A549 treated with AZD9567 at 1 μM for 4 hours (cell line): ENCODE data around the gene ASB17. TPM values are rescaled to one million over a fixed set of nuclear protein-coding genes. Genes with fewer than 3 reads are reported as not detected.

ENCODE experiments used
- total RNA-seq: library from RNA; stranded (reverse); fragments of 200-300 nt; extraction: Qiagen RNA extraction; gene quantifications from 5 replicates; pipeline ENCODE4 v1.2.3, GENCODE V29; 2022; ENCODE audit not compliant: insufficient read depth

Gene ASB17, protein sequence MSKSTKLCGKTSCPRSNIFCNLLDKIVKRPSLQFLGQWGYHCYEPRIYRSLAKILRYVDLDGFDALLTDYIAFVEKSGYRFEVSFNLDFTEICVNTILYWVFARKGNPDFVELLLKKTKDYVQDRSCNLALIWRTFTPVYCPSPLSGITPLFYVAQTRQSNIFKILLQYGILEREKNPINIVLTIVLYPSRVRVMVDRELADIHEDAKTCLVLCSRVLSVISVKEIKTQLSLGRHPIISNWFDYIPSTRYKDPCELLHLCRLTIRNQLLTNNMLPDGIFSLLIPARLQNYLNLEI
- total RNA-seq: not detected in 5 replicates

DNA sequence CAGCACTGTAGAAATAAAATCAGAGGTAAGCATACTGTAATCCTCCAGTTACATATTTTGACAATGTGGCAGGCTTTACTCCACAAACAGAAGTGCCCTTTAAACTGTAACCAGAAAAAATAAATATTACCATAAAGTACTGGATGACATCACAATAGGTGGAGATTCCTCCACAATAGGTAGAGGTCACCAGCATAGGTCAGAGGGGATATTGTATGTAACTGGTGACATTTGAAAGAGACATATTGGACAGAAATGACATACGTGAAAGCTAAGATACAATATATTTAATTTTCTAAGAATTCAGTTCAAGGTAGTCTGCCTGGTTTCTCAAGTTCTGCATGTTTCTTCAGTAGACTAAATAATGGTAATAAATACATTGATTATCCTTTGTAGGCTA lies at the start of gene ASB17:
Gene ASB17 (minus strand): TSS at position 101 of the 400 bp plus-strand sequence. CDS start 113 bp downstream, outside the sequence.

Other genes starting within 250 kb of the ASB17 start
- 28.4 to 50.0 TPM (median 28.8 TPM) in 5 replicates for gene ACADM, start 207.7 kb downstream of the ASB17 start, total RNA-seq
- 71.4 to 108 TPM (median 77.6 TPM) in 5 replicates for gene RABGGTB, start 146.1 kb downstream of the ASB17 start, total RNA-seq
- gene MSH4, start 135.5 kb downstream of the ASB17 start, total RNA-seq: 0.02 TPM in 2 of 5 replicates, not detected in the others
- gene ST6GALNAC3, start 142.3 kb upstream of the ASB17 start, total RNA-seq: 0.22 to 0.81 TPM (median 0.43 TPM) in 4 of 5 replicates, not detected in the other